HEK293T (cell line): ENCODE results near the gene CSNK2A1.

Source experiments
- CTCF ChIA-PET: fragments of 350-600 bp; formaldehyde crosslinking; extraction: SDS; loops from one replicate; lab custom pipeline; 2021; ENCODE audit warnings: antibody characterized with exemption, inconsistent platforms; lab: Yijun Ruan, JAX
- POLR2A ChIA-PET: fragments of 350-600 bp; formaldehyde crosslinking; extraction: SDS; loops from one replicate; lab custom pipeline; 2020; ENCODE audit warnings: antibody characterized with exemption, inconsistent platforms; lab: Yijun Ruan, JAX
- DNase-seq: peaks from one replicate; pipeline ENCODE4 v3.0.0; 2012; ENCODE audit warnings: mixed read lengths; ENCODE audit errors: extremely low spot score
- ARNT ChIP-seq: fragments of 450-650 bp; IDR thresholded peaks from 2 replicates; pipeline ENCODE4 v1.6.1; 2017; ENCODE audit warnings: mild to moderate bottlenecking
- BHLHE40 ChIP-seq: fragments of 450-650 bp; IDR thresholded peaks from 2 replicates; pipeline ENCODE4 v1.6.1; 2016; ENCODE audit warnings: mild to moderate bottlenecking, moderate library complexity, borderline replicate concordance
- CTBP1 ChIP-seq: fragments of 450-650 bp; IDR thresholded peaks from 2 replicates; pipeline ENCODE4 v1.6.1; 2016; ENCODE audit warnings: borderline replicate concordance
- ELF4 ChIP-seq: fragments of 450-650 bp; IDR thresholded peaks from 2 replicates; pipeline ENCODE4 v1.6.1; 2017; ENCODE audit warnings: antibody characterized with exemption
- FOXA1 ChIP-seq: fragments of 450-650 bp; IDR thresholded peaks from 2 replicates; pipeline ENCODE4 v1.6.1; 2016; ENCODE audit warnings: mild to moderate bottlenecking
- FOXK2 ChIP-seq: fragments of 450-650 bp; IDR thresholded peaks from 2 replicates; pipeline ENCODE4 v1.6.1; 2016; ENCODE audit warnings: mild to moderate bottlenecking
- FOXM1 ChIP-seq: fragments of 450-650 bp; IDR thresholded peaks from 2 replicates; pipeline ENCODE4 v1.6.1; 2017; ENCODE audit warnings: mild to moderate bottlenecking, borderline replicate concordance
- HDGF ChIP-seq: fragments of 450-650 bp; IDR thresholded peaks from 2 replicates; pipeline ENCODE4 v1.6.1; 2017; ENCODE audit warnings: antibody characterized with exemption, borderline replicate concordance
- L3MBTL2 ChIP-seq: fragments of 450-650 bp; conservative IDR thresholded peaks from 2 replicates; pipeline ENCODE4 v1.6.1; 2016; ENCODE audit warnings: mild to moderate bottlenecking
- LEF1 ChIP-seq: fragments of 450-650 bp; IDR thresholded peaks from 2 replicates; pipeline ENCODE4 v1.6.1; 2017; ENCODE audit warnings: mild to moderate bottlenecking, borderline replicate concordance
- SP1 ChIP-seq: fragments of 450-650 bp; IDR thresholded peaks from 2 replicates; pipeline ENCODE4 v1.6.1; 2017
- SUZ12 ChIP-seq: fragments of 450-650 bp; IDR thresholded peaks from 2 replicates; pipeline ENCODE4 v1.6.1; 2016; ENCODE audit warnings: mild to moderate bottlenecking
- TARDBP ChIP-seq: fragments of 450-650 bp; IDR thresholded peaks from 2 replicates; pipeline ENCODE4 v1.6.1; 2016
- ZNF384 ChIP-seq: fragments of 450-650 bp; IDR thresholded peaks from 2 replicates; pipeline ENCODE4 v1.6.1; 2016
- TF ChIP-seq, protein P1 (sequence below): fragments of 450-650 bp; IDR thresholded peaks from 2 replicates; pipeline ENCODE4 v1.6.1; 2016

The CSNK2A1 gene

DNA sequence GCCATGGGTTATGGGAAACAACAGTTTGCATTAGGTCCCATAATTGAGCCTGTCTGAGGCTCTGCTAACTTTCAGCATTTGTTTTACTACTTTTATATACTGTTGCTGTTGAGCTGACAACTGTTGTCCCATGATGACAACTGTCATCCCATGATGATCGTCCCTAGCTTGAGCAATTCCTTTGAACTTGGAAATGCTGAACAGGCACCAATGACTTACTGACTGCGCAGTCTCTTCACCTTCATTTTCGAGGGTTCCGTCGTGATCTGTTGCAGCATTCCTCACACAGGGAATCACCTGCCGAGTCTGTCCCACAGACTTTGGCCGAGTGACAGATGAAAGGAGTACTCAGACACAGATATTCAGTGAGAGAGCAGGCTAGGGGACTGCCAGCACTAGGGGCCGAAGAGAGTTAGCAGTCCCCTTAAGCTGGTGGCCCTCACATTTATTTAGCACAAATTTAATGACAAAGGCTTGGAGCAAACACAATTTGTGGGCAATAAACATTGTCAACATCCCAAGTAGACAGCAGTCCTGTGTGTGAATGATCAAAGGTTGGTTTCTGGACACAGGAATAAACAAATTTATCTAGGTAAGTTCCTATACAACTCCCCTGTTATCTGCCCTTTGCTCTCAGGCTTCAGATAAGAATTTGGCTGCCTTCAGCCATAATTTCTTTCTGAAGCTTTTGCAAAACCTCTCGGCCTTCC is 71.3 kb downstream of the CSNK2A1 start:
- TF ChIP-seq CTBP1, result no peak
- TF ChIP-seq FOXK2, result no peak
- no peak for TF ChIP-seq BHLHE40
- no peak for TF ChIP-seq HDGF
- TF ChIP-seq, protein P1, sequence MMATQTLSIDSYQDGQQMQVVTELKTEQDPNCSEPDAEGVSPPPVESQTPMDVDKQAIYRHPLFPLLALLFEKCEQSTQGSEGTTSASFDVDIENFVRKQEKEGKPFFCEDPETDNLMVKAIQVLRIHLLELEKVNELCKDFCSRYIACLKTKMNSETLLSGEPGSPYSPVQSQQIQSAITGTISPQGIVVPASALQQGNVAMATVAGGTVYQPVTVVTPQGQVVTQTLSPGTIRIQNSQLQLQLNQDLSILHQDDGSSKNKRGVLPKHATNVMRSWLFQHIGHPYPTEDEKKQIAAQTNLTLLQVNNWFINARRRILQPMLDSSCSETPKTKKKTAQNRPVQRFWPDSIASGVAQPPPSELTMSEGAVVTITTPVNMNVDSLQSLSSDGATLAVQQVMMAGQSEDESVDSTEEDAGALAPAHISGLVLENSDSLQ, result no peak
- no peak for TF ChIP-seq L3MBTL2
- TF ChIP-seq ARNT, result no peak
- TF ChIP-seq FOXM1, result no peak
- TF ChIP-seq TARDBP, result no peak
- no peak for DNase-seq
- POLR2A ChIA-PET, result interaction anchor here (1.6 kb wide), 1 partner anchor 9 kb away, joined by 5 read pairs; no protein-coding TSS in a partner anchor
- CTCF ChIA-PET, result interaction anchor here (0.7 kb wide), 1 partner anchor 119 kb away, joined by 3 read pairs; no protein-coding TSS in a partner anchor

- ChIA-PET CTCF (no interaction called here), POLR2A (no interaction called here)
- no peak for TF ChIP-seq ARNT
- TF ChIP-seq FOXM1, result no peak
- TF ChIP-seq, protein P1, result no peak
- TF ChIP-seq ZNF384, result no peak
- no peak for TF ChIP-seq CTBP1
- no peak for TF ChIP-seq FOXA1
- no peak for TF ChIP-seq SP1
- TF ChIP-seq TARDBP, result no peak
- TF ChIP-seq FOXK2, result no peak
- no peak for TF ChIP-seq LEF1
- TF ChIP-seq BHLHE40, result no peak
- no peak for TF ChIP-seq SUZ12
- no peak for DNase-seq
These were observed 73.7 kb downstream of the CSNK2A1 start for GRCh38 chr20:469746-470490.

- POLR2A ChIA-PET, result no interaction called here
- TF ChIP-seq ZNF384, result no peak
- TF ChIP-seq TARDBP, result no peak
- no peak for TF ChIP-seq L3MBTL2
- TF ChIP-seq BHLHE40, result no peak
- CTCF ChIA-PET, result interaction anchor here (1.4 kb wide), 1 partner anchor 113 kb away, joined by 3 read pairs; no protein-coding TSS in a partner anchor
- no peak for DNase-seq
These were observed 75.8 kb downstream of the CSNK2A1 start for GRCh38 chr20:467755-468154.

DNA sequence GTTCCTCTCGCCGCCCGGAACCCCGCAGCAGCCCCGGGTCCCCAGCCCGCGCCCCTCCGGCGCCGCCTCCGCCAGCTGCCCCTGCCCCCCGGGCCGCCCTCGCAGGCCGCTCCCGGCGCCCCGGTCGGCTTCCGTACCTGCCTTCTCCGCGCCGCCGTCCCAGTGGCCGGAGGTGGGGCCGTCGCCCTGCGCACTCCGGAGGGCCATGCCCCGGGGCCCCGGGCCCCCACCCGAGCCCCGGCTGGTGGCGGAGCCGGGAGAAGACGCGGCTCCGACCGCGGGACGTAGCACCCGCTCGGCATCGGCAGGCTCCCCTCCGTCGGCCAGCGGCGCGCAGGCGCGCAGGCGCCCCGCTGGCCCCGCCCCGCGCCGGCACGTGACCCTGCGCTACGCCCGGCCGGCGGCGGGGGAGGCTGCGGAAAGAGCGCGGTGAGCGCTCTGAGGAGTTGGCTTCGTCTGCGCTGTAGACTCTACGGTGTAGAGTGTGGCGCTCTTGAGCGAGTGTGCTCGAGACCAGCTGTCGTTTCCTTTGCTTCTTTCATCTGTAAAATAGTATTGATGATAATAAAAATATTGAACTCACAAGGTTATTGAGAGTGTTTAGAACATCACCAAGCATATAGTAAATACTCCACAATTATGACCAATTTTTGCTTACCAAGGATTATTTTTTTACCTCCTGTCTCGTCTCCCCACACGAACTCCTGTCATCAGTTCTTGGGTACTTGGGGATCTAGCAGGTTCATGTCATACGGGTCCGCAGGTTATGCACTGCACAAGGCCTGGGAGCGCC is 81.2 kb downstream of the CSNK2A1 start, which contains the start of gene TBC1D20:
Gene TBC1D20 (minus strand): TSS at position 335 of the 793 bp plus-strand sequence. CDS start 128 bp downstream, at position 207.
- DNase-seq, result peak; percentile 93
- CTCF ChIA-PET, result no interaction called here
- POLR2A ChIA-PET, result interaction anchor here (1.7 kb wide), 1 partner anchor 10 kb away, joined by 5 read pairs; no protein-coding TSS in a partner anchor
- TF ChIP-seq ARNT, result no peak
- peak; percentile 71 for TF ChIP-seq L3MBTL2
- 0 out of 2 replicates have a peak, but pooled peaks have one; percentile 23 for TF ChIP-seq ELF4

GRCh38 chr20:461254-462198 is 82.1 kb downstream of the CSNK2A1 start:
- peak; percentile 50 for DNase-seq
- ChIA-PET CTCF (interaction anchor here (0.7 kb wide), 1 partner anchor 199 kb away, joined by 3 read pairs; no protein-coding TSS in a partner anchor), POLR2A (no interaction called here)
- no peak for TF ChIP-seq L3MBTL2
- TF ChIP-seq, protein P1, result peak; percentile 89
